Glomerular endothelial cell (primary cell): Measurements from ENCODE around the gene PANX2. TPM values are rescaled to one million over a fixed set of nuclear protein-coding genes. Genes with fewer than 3 reads are reported as not detected.

Experiments used
- DNase-seq: peaks from one replicate; pipeline ENCODE4 v3.0.0-alpha.2; 2011; ENCODE audit warnings: low read depth, low spot score; ENCODE audit errors: extremely low read depth
- total RNA-seq: library from RNA; depleted of rRNA; stranded (reverse); fragments of >200 nt; gene quantifications from 2 replicates; pipeline ENCODE4 v1.2.3, GENCODE V29; 2015

Gene PANX2
- total RNA-seq, 1 donor from 2014 or later: 1.7 TPM

DNA sequence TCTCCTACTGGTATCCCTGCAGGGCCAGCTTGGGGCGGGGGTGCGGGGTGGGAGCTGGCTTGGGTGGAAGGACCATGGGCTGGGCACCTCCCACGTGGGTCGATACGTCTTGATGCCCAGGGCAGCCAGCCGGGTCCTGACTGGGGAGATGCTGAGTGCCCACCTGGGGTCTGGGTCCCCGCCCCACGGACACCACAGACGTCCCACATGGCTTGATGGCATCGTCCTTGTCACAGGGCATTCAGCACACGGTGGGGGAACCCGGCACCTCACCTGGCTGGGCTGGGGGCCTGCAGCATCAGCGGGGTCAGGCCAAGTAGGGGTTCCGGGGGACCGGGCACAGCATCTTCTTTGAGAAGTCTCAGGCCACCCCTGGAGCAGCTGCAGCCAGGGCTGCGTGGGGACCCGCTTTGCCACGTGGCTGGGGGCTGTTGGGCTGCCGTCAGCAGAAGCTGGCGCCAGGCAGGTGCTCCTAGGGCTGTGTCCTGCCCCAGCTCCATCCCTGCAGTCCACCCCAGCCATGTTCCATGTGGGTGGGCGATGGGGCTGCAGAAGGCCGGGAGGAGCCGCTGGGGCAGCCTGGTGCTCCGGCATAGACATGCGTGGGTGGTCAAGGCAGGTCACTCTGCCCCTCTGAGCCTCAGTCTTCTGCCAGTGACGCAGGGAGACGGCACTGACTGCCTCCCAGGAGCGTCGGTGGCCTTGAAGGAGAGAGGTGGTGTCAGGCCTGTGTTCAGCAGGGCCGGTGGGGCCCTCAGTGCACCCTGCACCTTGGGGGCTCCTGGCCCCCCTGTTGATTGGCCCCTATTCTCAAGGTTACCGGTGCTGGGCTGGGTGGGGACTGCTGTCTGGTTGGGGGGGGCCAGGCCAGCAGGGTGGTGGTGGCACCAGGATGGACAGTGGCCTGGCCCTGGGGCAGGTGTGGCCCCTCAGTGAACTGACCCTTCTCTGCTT, 38.7 kb downstream of the PANX2 start:
- no peak for DNase-seq

- no peak for DNase-seq
These were observed 39.4 kb downstream of the PANX2 start for GRCh38 chr22:50209893-50210292.

- DNase-seq: no peak
These were observed 40.0 kb downstream of the PANX2 start for GRCh38 chr22:50210378-50211139.

GRCh38 chr22:50211147-50211546, 40.6 kb downstream of the PANX2 start:
- no peak for DNase-seq

- no peak for DNase-seq
These were observed 42.7 kb downstream of the PANX2 start for GRCh38 chr22:50213263-50213662.

DNA sequence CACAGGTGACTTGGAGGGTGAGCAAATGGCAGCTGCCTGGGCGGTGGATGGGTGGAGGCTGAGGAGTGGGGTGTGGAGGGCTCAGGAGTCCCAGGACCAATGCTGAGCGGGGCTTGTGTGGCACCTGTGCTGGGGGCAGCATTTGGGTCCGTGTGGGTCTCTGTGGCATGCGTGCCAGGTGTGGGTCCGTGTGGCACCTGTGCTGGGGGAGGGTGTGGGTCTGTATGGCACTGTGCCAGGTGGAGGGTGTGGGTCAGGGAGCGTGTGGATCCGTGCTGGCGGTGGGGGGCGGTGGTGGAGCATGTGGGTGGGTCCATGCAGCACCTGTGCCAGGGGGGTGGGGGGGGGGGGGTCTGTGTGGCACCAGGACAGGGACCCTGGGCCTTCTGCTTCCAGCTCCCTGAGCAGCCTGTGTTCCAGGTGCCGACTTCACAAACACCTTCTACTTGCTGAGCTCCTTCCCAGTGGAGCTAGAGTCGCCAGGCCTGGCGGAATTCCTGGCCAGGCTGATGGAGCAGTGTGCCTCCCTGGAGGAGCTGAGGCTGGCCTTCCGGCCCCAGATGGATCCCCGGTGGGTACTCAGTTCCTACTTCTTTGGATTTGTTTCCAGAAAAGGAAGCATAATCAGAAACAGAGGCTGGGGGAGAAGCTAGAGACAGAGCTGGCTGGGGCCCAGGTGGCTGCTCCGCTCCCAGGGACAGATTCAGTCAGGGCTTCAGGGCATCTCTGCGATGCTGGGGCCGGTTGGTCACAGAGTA, 44.9 kb downstream of the PANX2 start:
- DNase-seq: no peak

GRCh38 chr22:50216055-50216683, 45.6 kb downstream of the PANX2 start:
- no peak for DNase-seq

- DNase-seq: no peak
These were observed 46.4 kb downstream of the PANX2 start for GRCh38 chr22:50216684-50217520.

DNA sequence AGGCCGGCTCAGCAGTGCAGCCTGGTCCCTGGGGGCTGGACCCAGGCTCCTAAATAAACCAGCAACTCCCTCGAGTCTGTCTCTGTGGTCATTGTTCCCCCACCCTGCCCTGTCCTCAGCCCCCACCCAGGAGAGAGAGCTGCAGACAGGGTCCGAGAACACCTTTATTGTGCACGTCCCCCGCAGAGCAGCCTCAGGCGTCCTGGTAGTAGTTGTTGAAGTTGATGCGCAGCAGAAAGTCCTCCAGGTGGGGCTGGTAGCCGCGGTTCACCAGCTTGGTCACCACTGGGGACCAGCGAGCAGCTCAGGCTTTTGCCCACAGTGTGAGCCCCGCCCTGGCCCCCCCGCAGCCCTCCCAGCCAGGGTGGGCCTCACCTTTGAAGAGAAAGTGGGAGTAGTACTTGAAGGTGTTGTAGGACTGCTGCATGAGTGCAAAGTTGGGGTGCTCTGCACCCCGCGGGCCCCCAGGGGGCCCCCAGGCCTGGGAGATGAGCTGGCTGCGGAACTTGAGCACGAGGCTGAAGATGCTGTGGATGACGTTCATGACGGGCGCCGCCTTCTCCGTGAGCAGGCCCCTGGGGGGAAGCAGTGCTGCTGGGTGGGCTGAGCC, 47.1 kb downstream of the PANX2 start:
- no peak for DNase-seq

GRCh38 chr22:50218153-50218995, 47.8 kb downstream of the PANX2 start:
- DNase-seq: no peak

DNA sequence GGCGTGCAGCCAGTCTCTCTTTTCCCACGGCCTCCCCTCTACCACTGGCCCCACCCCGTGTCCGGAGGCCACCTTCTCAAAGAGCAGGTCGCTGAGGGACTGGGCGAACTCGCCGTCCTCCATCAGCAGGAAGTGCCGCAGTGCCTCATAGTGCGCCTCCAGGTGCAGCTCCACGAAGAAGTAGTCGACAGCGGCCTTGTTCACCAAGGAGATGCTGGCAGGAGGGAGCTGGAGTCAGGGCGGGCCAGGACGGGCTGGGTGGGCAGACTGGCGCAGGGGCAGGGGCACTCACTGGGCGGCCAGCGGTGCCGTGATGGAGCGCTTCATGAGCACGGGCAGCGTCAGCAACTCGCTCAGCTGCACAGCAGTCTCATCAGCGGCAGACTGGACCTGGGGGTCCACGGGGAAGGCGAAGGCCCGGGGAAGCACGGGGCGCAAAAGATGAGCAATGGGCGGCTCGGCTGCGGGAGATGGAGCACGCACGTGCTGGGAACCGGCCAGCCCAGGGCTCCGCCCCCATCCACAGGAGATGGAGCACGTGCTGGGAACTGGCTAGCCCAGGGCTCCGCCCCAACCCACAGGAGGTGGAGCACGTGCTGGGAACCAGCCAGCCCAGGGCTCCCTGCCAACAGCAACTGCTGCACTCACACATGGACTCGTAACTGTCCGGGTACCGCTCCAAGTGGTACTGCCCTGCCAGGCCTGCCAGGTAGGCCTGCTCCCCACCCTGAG, 48.6 kb downstream of the PANX2 start:
- DNase-seq: no peak

- DNase-seq: no peak
These were observed 49.5 kb downstream of the PANX2 start for GRCh38 chr22:50219800-50220602.

GRCh38 chr22:50220603-50221409, 50.3 kb downstream of the PANX2 start:
- DNase-seq: no peak

- DNase-seq: no peak
These were observed 51.1 kb downstream of the PANX2 start for GRCh38 chr22:50221410-50222300.

DNA sequence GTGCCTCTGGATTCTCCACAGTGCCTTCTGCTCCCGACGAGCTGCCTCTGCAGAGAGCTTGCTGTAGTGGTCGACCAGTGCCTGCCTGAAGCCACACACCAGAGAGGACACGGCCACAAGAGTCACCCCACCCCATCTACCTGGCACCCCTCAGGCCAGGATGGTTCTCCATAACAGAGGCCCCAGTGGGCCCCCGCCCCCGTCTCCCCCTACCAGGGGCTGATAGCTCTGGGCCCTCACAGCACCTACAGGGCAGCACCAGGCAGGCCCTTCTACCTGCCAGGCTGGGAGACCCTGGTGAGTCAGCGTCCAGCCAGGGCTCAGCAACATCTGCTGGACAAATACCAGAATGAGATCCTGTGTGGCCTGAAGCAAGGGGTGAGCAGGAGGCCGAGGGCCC, 52.0 kb downstream of the PANX2 start:
- DNase-seq: no peak
